Adrenal gland (tissue), 12 donors: ENCODE results near the gene MCAM. TPM values are rescaled to one million over a fixed set of nuclear protein-coding genes. Genes with fewer than 3 reads are reported as not detected.

Experiments
- DNase-seq, 7 donors: peaks; one replicate each; pipeline ENCODE4 v3.0.0-alpha.2; 2019 to 2020
- H3K27ac ChIP-seq, 5 donors: fragments of 200-600 bp; sonication (generic) in 4 of 5; 1 replicate in 3 of 5; 2 replicates in 2 of 5; pipeline versions ENCODE4 v1.5.1 to v1.8.0; 2016 to 2020; ENCODE audit warnings: mild to moderate bottlenecking in 1 of 5
- H3K27me3 ChIP-seq: fragments of 200-600 bp; 2 replicates; pipeline ENCODE4 v1.8.0; 2021
- H3K36me3 ChIP-seq, 2 donors: fragments of 200-600 bp; replicated peaks in 1 of 2; 1 replicate in 1 of 2; 2 replicates in 1 of 2; pipeline versions ENCODE4 v1.5.1 to v1.8.0; 2018 to 2022
- H3K4me1 ChIP-seq, 2 donors: fragments of 200-600 bp; replicated peaks in 1 of 2; 1 replicate in 1 of 2; 2 replicates in 1 of 2; pipeline versions ENCODE4 v1.5.1 to v1.8.0; 2018 to 2021
- H3K4me3 ChIP-seq, 4 donors: fragments of 200-600 bp; sonication (generic) in 3 of 4; one replicate each; pipeline ENCODE4 v1.5.1; 2016 to 2018
- H3K9me3 ChIP-seq, 3 donors: fragments of 200-600 bp; sonication (generic) in 1 of 3; replicated peaks in 1 of 3; 1 replicate in 2 of 3; 2 replicates in 1 of 3; pipeline versions ENCODE4 v1.5.1 to v1.8.0; 2016 to 2021
- POLR2A ChIP-seq, 2 donors: fragments of 450-650 bp; IDR thresholded peaks; one replicate each; pipeline ENCODE4 v1.6.1; 2017; ENCODE audit warnings: antibody characterized with exemption in 2 of 2, mild to moderate bottlenecking in 2 of 2, moderate library complexity in 1 of 2
- WGBS, 4 donors: extraction: QIAGEN DNeasy Blood & Tissue Kit in 2 of 4; methylation state at CpG; one replicate each; pipeline versions ENCODE4 v1.1.5 to v1.1.7; 2013 to 2017; 5-methylcytosine and 5-hydroxymethylcytosine counted together
- intact Hi-C, 2 donors: fragments of 100-400 bp; cut with DNase I; formaldehyde crosslinking; loops; one replicate each; pipeline versions ENCODE4 v1.14.1 to v1.15.0; 2022 to 2023
- polyA plus RNA-seq, 3 donors: library from polyadenylated mRNA; stranded (reverse); fragments of 200-250 nt in 2 of 3; fragments of 350-450 nt in 1 of 3; fragmentation: Illumina TruSeq in 1 of 3; extraction: RNeasy Lipid Tissue Mini Kit (QIAGEN cat#74804) in 1 of 3; gene quantifications; one replicate each; pipeline ENCODE4 v1.2.3, GENCODE V29; 2013 to 2014
- total RNA-seq, 9 donors: library from RNA; depleted of rRNA in 4 of 9; stranded (reverse); fragments of >200 nt in 4 of 9; fragments of 120-200 nt in 1 of 9; fragmentation: NEBNext Ultra II Directional in 1 of 9; extraction: Animal tissue kit (Norgen Biotek cat#: 25700) in 1 of 9; gene quantifications; one replicate each; pipeline versions ENCODE4 v1.1.0 to v1.2.4, GENCODE V29; 2013 to 2023
- TF ChIP-seq, protein P1 (sequence below), 6 experiments: fragments of 450-650 bp in 4 of 6; fragments of 200-600 bp in 2 of 6; sonication (generic) in 1 of 6; IDR thresholded peaks; 1 replicate in 5 of 6; 2 replicates in 1 of 6; pipeline versions ENCODE4 v1.5.1 to v1.8.0; 2016 to 2021; ENCODE audit warnings: antibody characterized with exemption in 6 of 6, mild to moderate bottlenecking in 2 of 6, moderate library complexity in 1 of 6
- donor health status: healthy with polysubstance abuse.
- donor health status: Bipolar disorder and iron deficiency.
- donor health status: DM: yes; HTN: yes; CAD: no.
- donor health status: DM: no; HTN: no; CAD: no.
- donor health status: DM: no; HTN: no; CAD: no.
- donor health status: DM: yes; HTN: yes; CAD: no.

Gene MCAM
- total and polyA plus RNA-seq, 12 donors: 12.1 to 143 (median 32.1) TPM

DNA sequence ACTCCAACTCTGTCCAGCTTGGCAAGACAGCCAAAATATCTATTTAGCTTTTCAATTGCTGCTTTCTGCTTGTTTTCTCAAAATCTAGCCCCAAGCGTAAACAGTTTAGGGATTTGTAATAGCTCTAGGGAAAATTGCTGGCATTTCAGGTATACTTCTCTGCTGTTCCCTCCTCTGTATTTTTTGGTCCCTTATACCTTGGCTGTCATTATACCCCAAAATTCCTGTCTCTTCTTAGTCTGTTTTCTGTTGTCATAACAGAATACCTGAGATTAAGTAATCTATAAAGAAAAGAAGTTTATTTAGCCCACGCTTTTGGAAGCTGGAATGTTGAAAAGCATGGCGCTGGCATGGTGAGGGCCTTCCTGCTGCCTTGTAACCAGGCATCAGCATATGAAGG, 23.5 kb downstream of the MCAM start:
- Histone ChIP-seq H3K27me3 (no peaks in the 10 kb centered on the region), H3K4me1 (no peaks in the 10 kb centered on the region), H3K27ac (no peak overlapping the region), H3K9me3 (peaks cover 0 to 5% (median 0%) of the 10 kb centered on the region in 3 donors), H3K4me3 (no peak overlapping the region), H3K36me3 (peaks cover 0 to 22% of the 10 kb centered on the region in 2 donors)
- intact Hi-C loops: no loop called here
- TF ChIP-seq, protein P1, sequence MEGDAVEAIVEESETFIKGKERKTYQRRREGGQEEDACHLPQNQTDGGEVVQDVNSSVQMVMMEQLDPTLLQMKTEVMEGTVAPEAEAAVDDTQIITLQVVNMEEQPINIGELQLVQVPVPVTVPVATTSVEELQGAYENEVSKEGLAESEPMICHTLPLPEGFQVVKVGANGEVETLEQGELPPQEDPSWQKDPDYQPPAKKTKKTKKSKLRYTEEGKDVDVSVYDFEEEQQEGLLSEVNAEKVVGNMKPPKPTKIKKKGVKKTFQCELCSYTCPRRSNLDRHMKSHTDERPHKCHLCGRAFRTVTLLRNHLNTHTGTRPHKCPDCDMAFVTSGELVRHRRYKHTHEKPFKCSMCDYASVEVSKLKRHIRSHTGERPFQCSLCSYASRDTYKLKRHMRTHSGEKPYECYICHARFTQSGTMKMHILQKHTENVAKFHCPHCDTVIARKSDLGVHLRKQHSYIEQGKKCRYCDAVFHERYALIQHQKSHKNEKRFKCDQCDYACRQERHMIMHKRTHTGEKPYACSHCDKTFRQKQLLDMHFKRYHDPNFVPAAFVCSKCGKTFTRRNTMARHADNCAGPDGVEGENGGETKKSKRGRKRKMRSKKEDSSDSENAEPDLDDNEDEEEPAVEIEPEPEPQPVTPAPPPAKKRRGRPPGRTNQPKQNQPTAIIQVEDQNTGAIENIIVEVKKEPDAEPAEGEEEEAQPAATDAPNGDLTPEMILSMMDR (IDR thresholded peaks at IDR 0.05): no peak
- TF ChIP-seq POLR2A (IDR thresholded peaks at IDR 0.05): no peak
- DNase-seq: no peak
- 96 to 98% (median 97%) methylated on average over 3 of the region's 3 CpGs for WGBS, 4 donors

DNA sequence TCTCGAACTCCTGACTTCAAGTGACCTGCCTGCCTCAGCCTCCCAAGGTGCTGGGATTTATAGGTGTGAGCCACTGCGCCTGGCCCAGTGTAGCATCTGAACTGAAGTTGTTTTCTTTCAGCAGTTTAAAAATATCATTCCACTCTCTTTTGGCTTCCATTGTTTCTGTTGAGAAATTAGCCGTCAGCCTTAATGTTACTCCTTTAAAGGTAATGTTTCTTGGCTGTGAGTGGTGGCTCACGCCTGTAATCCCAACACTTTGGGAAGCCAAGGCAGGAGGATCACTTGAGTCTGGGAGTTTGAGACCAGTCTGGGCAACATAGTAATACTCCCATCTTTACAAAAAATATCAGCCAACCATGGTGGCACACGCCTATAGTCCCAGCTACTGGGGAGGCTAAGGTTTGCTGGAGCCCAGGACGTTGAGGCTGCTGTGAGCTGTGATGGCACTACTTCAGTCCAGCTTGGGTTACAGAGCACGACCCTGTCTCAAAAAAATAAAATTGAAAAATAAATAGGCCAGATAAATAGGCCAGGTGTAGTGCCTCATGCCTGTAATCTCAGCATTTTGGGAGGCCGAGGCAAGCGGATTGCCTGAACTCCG, 25.9 kb downstream of the MCAM start:
- no peak for DNase-seq
- Histone ChIP-seq H3K9me3 (peaks cover 0 to 5% (median 0%) of the 10 kb centered on the region in 3 donors), H3K4me3 (no peak overlapping the region), H3K27me3 (no peaks in the 10 kb centered on the region), H3K27ac (no peak overlapping the region), H3K4me1 (no peaks in the 10 kb centered on the region), H3K36me3 (peaks cover 0 to 18% of the 10 kb centered on the region in 2 donors)
- TF ChIP-seq, protein P1 (IDR thresholded peaks at IDR 0.05): no peak
- no peak for TF ChIP-seq POLR2A (IDR thresholded peaks at IDR 0.05)
- 97 to 98% (median 98%) methylated on average over 9 to 10 of the region's 10 CpGs for WGBS, 4 donors
- intact Hi-C loops: no loop called here

DNA sequence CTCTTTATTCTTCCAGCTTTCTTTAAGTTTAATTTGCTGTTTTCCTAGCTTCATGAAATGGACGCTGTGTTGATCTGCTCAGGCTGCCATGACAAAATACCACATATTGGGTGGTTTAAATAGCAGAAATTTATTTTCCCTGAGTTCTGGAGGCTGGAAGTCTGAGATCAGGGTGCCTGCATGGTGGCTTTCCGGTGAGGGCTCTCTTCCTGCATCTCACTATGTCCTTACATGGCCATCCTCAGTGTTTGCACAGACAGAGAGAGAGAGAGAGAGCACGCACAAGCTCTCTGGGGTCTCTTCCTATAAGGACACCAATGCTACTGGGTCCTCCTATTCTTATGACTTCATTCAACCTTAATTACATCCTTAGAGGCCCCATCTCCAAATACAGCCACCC, 28.7 kb downstream of the MCAM start:
- WGBS, 4 donors: 86 to 98% (median 97%) methylated on average over 2 to 3 of the region's 3 CpGs
- no peak overlapping the region for H3K4me3 ChIP-seq
- H3K9me3 ChIP-seq: peaks cover 0 to 5% (median 0%) of the 10 kb centered on the region in 3 donors
- TF ChIP-seq, protein P1 (IDR thresholded peaks at IDR 0.05): no peak
- no peak for TF ChIP-seq POLR2A (IDR thresholded peaks at IDR 0.05)
- intact Hi-C loops: no loop called here
- H3K36me3 ChIP-seq: peaks cover 0 to 25% of the 10 kb centered on the region in 2 donors
- H3K27ac ChIP-seq: no peak overlapping the region
- no peak for DNase-seq
- no peaks in the 10 kb centered on the region for H3K4me1 ChIP-seq
- no peaks in the 10 kb centered on the region for H3K27me3 ChIP-seq

DNA sequence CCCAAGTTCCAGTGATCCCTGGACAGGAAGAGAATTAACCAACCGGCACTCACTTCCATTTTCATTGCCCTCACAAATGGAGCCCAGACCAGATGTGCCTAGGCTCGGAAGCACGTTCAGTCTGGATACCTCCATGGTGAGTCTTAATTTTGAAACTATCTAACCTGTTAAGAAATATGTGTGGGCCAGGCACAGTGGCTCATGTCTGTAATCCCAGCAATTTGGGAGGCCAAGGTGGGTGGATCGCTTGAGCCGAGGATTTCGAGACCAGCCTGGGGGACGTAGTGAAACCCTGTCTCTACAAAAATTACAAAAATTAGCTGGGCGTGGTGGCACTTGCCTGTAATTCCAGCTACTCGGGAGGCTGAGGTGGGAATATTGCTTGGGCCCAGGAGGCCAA, 31.5 kb downstream of the MCAM start:
- Histone ChIP-seq H3K27ac (no peak overlapping the region), H3K27me3 (no peaks in the 10 kb centered on the region), H3K36me3 (peaks cover 0 to 20% of the 10 kb centered on the region in 2 donors), H3K4me3 (no peak overlapping the region), H3K9me3 (no peaks in the 10 kb centered on the region), H3K4me1 (no peaks in the 10 kb centered on the region)
- WGBS, 4 donors: 93 to 96% (median 95%) methylated on average over 9 of the region's 9 CpGs
- no peak for TF ChIP-seq POLR2A (IDR thresholded peaks at IDR 0.05)
- TF ChIP-seq, protein P1 (IDR thresholded peaks at IDR 0.05): no peak
- intact Hi-C loops: no loop called here
- DNase-seq: no peak
